ENCODE results near the gene ANP32E. TPM values are rescaled to one million over a fixed set of nuclear protein-coding genes. Genes with fewer than 3 reads are reported as not detected.

The ANP32E gene

Small RNA genes lying within 50 kb of the gene (small RNA-seq; reads per million reads assigned to genes)
- gene RN7SL480P (ENCODE audit: insufficient read depth): not detected
- not detected for gene RNU2-17P (ENCODE audit: insufficient read depth)

Data from mesendoderm (in vitro differentiated cells).